Activated CD8-positive, alpha-beta memory T cell treated with anti-CD3 and anti-CD28 coated beads, Interleukin-2, amount 50 U/mL, for 1 hour (primary cell): ENCODE results near the gene SPG21.

Experiments used
- DNase-seq: peaks from one replicate; pipeline ENCODE4 v3.0.0-alpha.2; 2020; ENCODE audit errors: extremely low read depth

Gene SPG21

GRCh38 chr15:64938192-64938591 lies 51.5 kb downstream of the SPG21 start:
- no peak for DNase-seq

GRCh38 chr15:64934023-64934422 lies 55.7 kb downstream of the SPG21 start:
- no peak for DNase-seq

- DNase-seq = no peak
Observed at GRCh38 chr15:64931381-64931780, 58.3 kb downstream of the SPG21 start.

GRCh38 chr15:64930778-64931371 lies 58.8 kb downstream of the SPG21 start:
- no peak for DNase-seq

GRCh38 chr15:64930019-64930652 lies 59.6 kb downstream of the SPG21 start:
- DNase-seq = no peak

- DNase-seq = no peak
Observed at GRCh38 chr15:64928626-64929220, 61.0 kb downstream of the SPG21 start.

DNA sequence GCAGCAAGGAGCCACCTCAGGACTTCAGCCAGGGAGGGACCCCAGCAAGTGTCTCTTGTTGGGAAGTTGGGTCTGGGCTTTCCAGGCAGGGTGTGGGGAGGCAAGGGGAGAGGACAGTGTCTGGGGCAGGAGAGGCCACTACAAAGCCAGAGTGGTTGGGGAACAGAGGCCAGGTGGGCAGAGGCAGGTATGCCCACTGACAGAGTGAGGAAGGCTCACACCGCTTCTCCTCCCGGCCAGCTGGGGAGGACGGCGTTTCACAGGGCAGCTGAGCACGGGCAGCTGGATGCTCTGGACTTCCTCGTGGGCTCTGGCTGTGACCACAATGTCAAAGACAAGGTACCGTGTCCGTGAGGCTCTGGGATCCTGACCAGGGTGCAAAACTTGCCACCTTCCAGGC lies 63.1 kb downstream of the SPG21 start:
- no peak for DNase-seq

DNA sequence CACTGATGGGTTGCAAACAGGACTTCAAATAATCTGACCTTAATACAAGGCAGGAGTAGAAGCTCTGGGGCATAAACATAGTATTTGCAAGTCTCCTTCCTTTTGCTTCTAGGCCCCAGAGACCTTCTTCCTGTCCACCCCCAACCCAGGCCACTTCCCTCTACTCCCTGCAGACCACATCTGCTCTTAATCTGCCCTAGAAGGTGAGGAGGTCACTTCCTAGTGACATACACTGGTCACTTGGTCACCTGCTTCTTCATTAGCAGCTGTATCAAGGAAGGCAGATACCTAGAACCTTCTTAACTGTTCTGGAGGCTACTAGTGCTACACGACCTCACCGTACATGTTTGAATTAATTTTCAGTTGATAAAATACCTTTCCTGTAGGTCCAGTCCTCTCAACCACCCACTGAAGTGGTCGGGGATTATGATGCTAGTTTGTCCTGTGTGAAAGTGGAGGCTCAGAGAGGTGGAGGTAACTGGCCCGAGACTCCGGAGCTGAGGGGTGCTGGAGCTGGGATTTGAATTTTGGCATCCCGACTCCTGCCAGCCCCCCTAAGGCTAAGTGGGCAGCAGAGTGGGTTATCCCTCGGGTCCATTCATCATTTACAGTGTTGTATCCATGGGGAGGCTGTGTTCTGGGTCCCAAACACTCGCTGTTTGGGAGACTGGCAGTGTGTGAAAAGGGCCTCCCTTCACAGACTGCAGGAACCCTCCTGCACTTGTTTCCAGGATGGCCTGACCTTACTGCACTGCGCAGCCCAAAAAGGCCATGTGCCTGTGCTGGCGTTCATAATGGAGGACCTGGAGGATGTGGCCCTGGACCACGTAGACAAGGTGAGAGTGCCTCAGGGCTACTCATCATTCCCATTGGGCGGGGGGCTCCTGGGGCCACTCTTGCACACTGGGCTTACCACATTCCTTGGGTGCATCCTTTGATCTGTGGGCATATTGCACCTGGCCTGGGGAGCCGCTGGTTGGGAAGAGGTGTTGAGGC lies 64.1 kb downstream of the SPG21 start:
- no peak for DNase-seq

DNA sequence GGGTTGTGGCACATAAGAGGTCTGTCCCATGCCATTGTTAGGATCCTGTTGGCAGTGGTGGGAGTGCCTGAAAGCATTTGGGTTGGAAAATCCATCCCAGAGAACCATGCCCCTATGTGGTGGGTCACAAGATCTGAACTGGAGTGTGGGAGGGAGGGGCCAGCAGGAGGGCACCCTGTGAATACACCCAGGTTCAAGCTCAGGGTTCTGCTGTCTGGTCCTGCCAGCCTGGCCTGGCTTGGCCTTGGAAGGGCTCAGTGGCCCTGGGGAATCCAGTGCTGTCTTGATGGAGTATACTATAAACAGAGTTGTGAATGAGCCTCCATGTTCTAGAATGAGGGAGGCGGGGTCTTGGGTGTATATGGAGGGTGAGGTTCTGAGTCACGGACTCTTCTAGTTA lies 66.2 kb downstream of the SPG21 start:
- no peak for DNase-seq

GRCh38 chr15:64921711-64922110 lies 68.0 kb downstream of the SPG21 start:
- no peak for DNase-seq

GRCh38 chr15:64919721-64920120 lies 70.0 kb downstream of the SPG21 start:
- DNase-seq = no peak

- DNase-seq = no peak
Observed at GRCh38 chr15:64917211-64917610, 72.5 kb downstream of the SPG21 start.

DNA sequence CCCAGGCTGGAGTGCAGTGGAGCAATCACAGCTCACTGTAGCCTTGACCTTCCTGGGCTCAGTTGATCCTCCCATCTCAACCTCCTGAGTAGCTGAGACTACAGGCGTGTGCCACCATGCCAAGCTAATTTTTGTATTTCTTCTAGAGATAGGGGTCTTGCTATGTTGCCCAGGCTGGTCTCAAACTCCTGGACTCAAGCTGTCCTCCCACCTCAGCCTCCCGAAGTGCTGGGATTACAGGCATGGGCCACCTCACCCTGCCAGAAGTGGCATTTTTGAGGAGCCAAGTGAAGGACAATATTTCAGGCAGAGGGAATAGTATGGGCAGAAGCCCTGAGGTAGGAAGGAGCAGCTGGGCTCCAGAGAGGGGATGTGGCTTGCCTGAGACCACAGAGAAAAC lies 73.3 kb downstream of the SPG21 start:
- DNase-seq = no peak

- DNase-seq = no peak
Observed at GRCh38 chr15:64915518-64916227, 74.0 kb downstream of the SPG21 start.
